Osteocyte (in vitro differentiated cells): ENCODE data around the gene THRA. TPM values are rescaled to one million over a fixed set of nuclear protein-coding genes. Genes with fewer than 3 reads are reported as not detected.
A peak's percentile ranks its signal among the peaks of the same experiment; 100 is the strongest.
"Not testable (repeated sequence)": the region's sequence is repeated elsewhere in the genome, so short reads cannot be mapped to it uniquely, and the experiment has no call there.

Source experiments
- DNase-seq: peaks from one replicate; pipeline ENCODE4 v3.0.0; 2021; ENCODE audit warnings: mixed read lengths; ENCODE audit not compliant: unreplicated experiment; ENCODE audit errors: extremely low spot score
- H3K27ac Mint-ChIP-seq: one replicate; pipeline ENCODE4 v1.8.0; 2021; ENCODE audit warnings: mild to moderate bottlenecking, mixed read lengths; ENCODE audit not compliant: unreplicated experiment
- H3K27me3 Mint-ChIP-seq: one replicate; pipeline ENCODE4 v1.8.0; 2021; ENCODE audit warnings: mixed read lengths; ENCODE audit not compliant: unreplicated experiment
- H3K36me3 Mint-ChIP-seq: one replicate; pipeline ENCODE4 v1.8.0; 2021; ENCODE audit warnings: mixed read lengths; ENCODE audit not compliant: unreplicated experiment
- H3K4me1 Mint-ChIP-seq: one replicate; pipeline ENCODE4 v1.8.0; 2021; ENCODE audit warnings: mixed read lengths; ENCODE audit not compliant: unreplicated experiment
- H3K4me3 Mint-ChIP-seq: one replicate; pipeline ENCODE4 v1.8.0; 2021; ENCODE audit warnings: mild to moderate bottlenecking, moderate library complexity, mixed read lengths; ENCODE audit not compliant: unreplicated experiment
- H3K9me3 Mint-ChIP-seq: one replicate; pipeline ENCODE4 v1.8.0; 2021; ENCODE audit warnings: mixed read lengths; ENCODE audit not compliant: unreplicated experiment
- microRNA-seq: library from miRNA; unstranded; fragments of <30 nt; microRNA quantifications from one replicate; pipeline ENCODE4 v1.1.0, GENCODE V29; 2020; ENCODE audit not compliant: unreplicated experiment
- total RNA-seq: library from RNA; stranded (reverse); gene quantifications from 2 replicates; pipeline ENCODE4 v1.2.1, GENCODE V29; 2021
- TF ChIP-seq, protein P1 (sequence below): fragments of 200-600 bp; sonication (generic); IDR thresholded peaks from 2 replicates; pipeline ENCODE4 v1.5.0; 2021; ENCODE audit warnings: antibody characterized with exemption, mild to moderate bottlenecking, moderate library complexity

THRA gene
- total RNA-seq, 1 donor from 2014 or later = 44.6 TPM

GRCh38 chr17:40135817-40136216, 73.1 kb downstream of the THRA start:
- no peaks in the 10 kb centered on the region for H3K9me3 Mint-ChIP-seq
- H3K36me3 Mint-ChIP-seq = peaks cover 48% of the 10 kb centered on the region
- H3K27me3 Mint-ChIP-seq = no peaks in the 10 kb centered on the region
- no peak for DNase-seq
- H3K4me3 Mint-ChIP-seq = no peak overlapping the region
- peaks cover 12% of the 10 kb centered on the region for H3K4me1 Mint-ChIP-seq
- TF ChIP-seq, protein P1, sequence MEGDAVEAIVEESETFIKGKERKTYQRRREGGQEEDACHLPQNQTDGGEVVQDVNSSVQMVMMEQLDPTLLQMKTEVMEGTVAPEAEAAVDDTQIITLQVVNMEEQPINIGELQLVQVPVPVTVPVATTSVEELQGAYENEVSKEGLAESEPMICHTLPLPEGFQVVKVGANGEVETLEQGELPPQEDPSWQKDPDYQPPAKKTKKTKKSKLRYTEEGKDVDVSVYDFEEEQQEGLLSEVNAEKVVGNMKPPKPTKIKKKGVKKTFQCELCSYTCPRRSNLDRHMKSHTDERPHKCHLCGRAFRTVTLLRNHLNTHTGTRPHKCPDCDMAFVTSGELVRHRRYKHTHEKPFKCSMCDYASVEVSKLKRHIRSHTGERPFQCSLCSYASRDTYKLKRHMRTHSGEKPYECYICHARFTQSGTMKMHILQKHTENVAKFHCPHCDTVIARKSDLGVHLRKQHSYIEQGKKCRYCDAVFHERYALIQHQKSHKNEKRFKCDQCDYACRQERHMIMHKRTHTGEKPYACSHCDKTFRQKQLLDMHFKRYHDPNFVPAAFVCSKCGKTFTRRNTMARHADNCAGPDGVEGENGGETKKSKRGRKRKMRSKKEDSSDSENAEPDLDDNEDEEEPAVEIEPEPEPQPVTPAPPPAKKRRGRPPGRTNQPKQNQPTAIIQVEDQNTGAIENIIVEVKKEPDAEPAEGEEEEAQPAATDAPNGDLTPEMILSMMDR = no peak
- H3K27ac Mint-ChIP-seq = peak overlapping the region; percentile 59

- Mint-ChIP-seq H3K4me3 (peak overlapping the region; percentile 89), H3K36me3 (peaks cover 27% of the 10 kb centered on the region), H3K27ac (peak overlapping the region; percentile 94), H3K27me3 (no peaks in the 10 kb centered on the region), H3K4me1 (peaks cover 25% of the 10 kb centered on the region), H3K9me3 (no peaks in the 10 kb centered on the region)
- DNase-seq = no peak
- TF ChIP-seq, protein P1 = no peak
These were observed 76.8 kb downstream of the THRA start for GRCh38 chr17:40139566-40140058.

- H3K4me1 Mint-ChIP-seq = peaks cover 31% of the 10 kb centered on the region
These were observed 80.4 kb downstream of the THRA start for GRCh38 chr17:40143166-40143565.

More at GRCh38 chr17:40143166-40143565, 80.4 kb downstream of the THRA start:
- H3K4me3 Mint-ChIP-seq, H3K27ac Mint-ChIP-seq, H3K27me3 Mint-ChIP-seq, DNase-seq, H3K9me3 Mint-ChIP-seq: not testable (repeated sequence)
- peaks cover 18% of the 10 kb centered on the region for H3K36me3 Mint-ChIP-seq

Small RNAs within 50 kb of the gene (microRNA-seq; reads per million reads assigned to microRNA genes)
- not detected for gene MIR6884

Other genes starting within 250 kb of the THRA start
- gene IKZF3, start 198.7 kb upstream of the THRA start, total RNA-seq = not detected in 2 replicates
- not detected in 2 replicates for gene ZPBP2, start 194.8 kb upstream of the THRA start, total RNA-seq
- gene GSDMB, start 144.3 kb upstream of the THRA start, total RNA-seq = 9.6 and 10.2 TPM in 2 replicates
- 59.4 and 60.5 TPM in 2 replicates for gene ORMDL3, start 135.4 kb upstream of the THRA start, total RNA-seq
- not detected in 2 replicates for gene LRRC3C, start 135.2 kb upstream of the THRA start, total RNA-seq
- not detected in 2 replicates for gene GSDMA, start 100.0 kb upstream of the THRA start, total RNA-seq
- gene PSMD3, start 82.2 kb upstream of the THRA start, total RNA-seq = 96.9 and 104 TPM in 2 replicates
- gene CSF3, start 47.5 kb upstream of the THRA start, total RNA-seq = not detected in 2 replicates
- gene MED24, start 8.6 kb upstream of the THRA start, total RNA-seq = 74.5 and 96.2 TPM in 2 replicates
- 6.1 and 6.9 TPM in 2 replicates for gene NR1D1, start 37.6 kb downstream of the THRA start, total RNA-seq
- gene MSL1, start 59.0 kb downstream of the THRA start, total RNA-seq = 85.9 and 86.8 TPM in 2 replicates
- gene CASC3, start 77.6 kb downstream of the THRA start, total RNA-seq = 87.5 and 90.9 TPM in 2 replicates
- gene RAPGEFL1, start 114.5 kb downstream of the THRA start, total RNA-seq = 5.7 and 6.8 TPM in 2 replicates
- 28.3 and 28.6 TPM in 2 replicates for gene WIPF2, start 156.3 kb downstream of the THRA start, total RNA-seq
- 6.7 and 10.8 TPM in 2 replicates for gene CDC6, start 224.9 kb downstream of the THRA start, total RNA-seq
- gene RARA, start 246.2 kb downstream of the THRA start, total RNA-seq = 62.6 and 65.2 TPM in 2 replicates